CD14-positive monocyte (primary cell): ENCODE results near the gene ANKRD28. TPM values are rescaled to one million over a fixed set of nuclear protein-coding genes. Genes with fewer than 3 reads are reported as not detected.

Experiments
- polyA plus RNA-seq, 3 donors: library from polyadenylated mRNA; depleted of rRNA in 1 of 3; unstranded in 2 of 3; stranded (reverse) in 1 of 3; fragments of 300-500 nt in 2 of 3; fragments of >200 nt in 1 of 3; fragmentation: Illumina TruSeq in 2 of 3; gene quantifications; 1 replicate in 2 of 3; 2 replicates in 1 of 3; pipeline ENCODE4 v1.2.3, GENCODE V29; 2012 to 2021
- small RNA-seq: library from RNA; depleted of rRNA; stranded (forward); fragments of <200 nt; gene quantifications from one replicate; pipeline ENCODE3, GENCODE V24; 2012; ENCODE audit warnings: low read depth; ENCODE audit not compliant: insufficient read length

The ANKRD28 gene
- polyA plus RNA-seq, 3 donors: 5.9 to 11.5 (median 7.9) TPM

Small RNAs within 50 kb of the gene (small RNA-seq; reads per million reads assigned to genes)
- not detected for gene MIR3134
- not detected for gene RN7SL4P

Other genes with a start within 250 kb of the ANKRD28 start
- 10 to 100 TPM; 12.3 to 27.2 (median 22.3) TPM for gene HACL1, start 196.4 kb downstream of the ANKRD28 start, polyA plus RNA-seq
- gene BTD, start 196.2 kb downstream of the ANKRD28 start, polyA plus RNA-seq: 10 to 100 TPM; 13.2 to 24.0 (median 19.3) TPM